Measurements from ENCODE around the gene ZKSCAN7. TPM values are rescaled to one million over a fixed set of nuclear protein-coding genes. Genes with fewer than 3 reads are reported as not detected.

The ZKSCAN7 gene
- under 1 TPM; 0.56 to 0.81 TPM for polyA plus RNA-seq

- H3K27me3 ChIP-seq (ENCODE audit: control insufficient read depth in 1 of 2, insufficient read depth in 2 of 2, low read length in 2 of 2) = peaks cover 0 to 7% of the 10 kb centered on the region in 2 donors
- peaks cover 0 to 3% of the 10 kb centered on the region in 2 donors for H3K4me1 ChIP-seq (ENCODE audit: control insufficient read depth in 2 of 2, insufficient read depth in 2 of 2, low read length in 1 of 2)
- peak within 1 kb of the TSS; percentile 86 to 88 for H3K4me3 ChIP-seq (ENCODE audit: low read depth in 1 of 2, low read length in 2 of 2)
- no peaks in the 10 kb centered on the region for H3K9me3 ChIP-seq (ENCODE audit: control insufficient read depth in 2 of 2, insufficient read depth in 1 of 2, low read depth in 1 of 2, low read length in 1 of 2)
- H3K27ac ChIP-seq (ENCODE audit: low read depth in 2 of 2, low read length in 1 of 2) = peak within 1 kb of the TSS; percentile 27 to 70
- WGBS, 2 donors = 6% methylated on average over 68 of the region's 68 CpGs
- H3K36me3 ChIP-seq (ENCODE audit: control insufficient read depth in 2 of 2, insufficient read depth in 2 of 2, low read length in 1 of 2) = no peaks in the 10 kb centered on the region
Measured at GRCh38 chr3:44554626-44555592, at the start of gene ZKSCAN7. ZKSCAN7 (plus strand) TSS chr3:44555193; CDS start chr3:44557048, 1,855 bp downstream.

GRCh38 chr3:44506556-44506955, 48.4 kb upstream of the ZKSCAN7 start:
- H3K4me1 ChIP-seq (ENCODE audit: control insufficient read depth in 2 of 2, insufficient read depth in 2 of 2, low read length in 1 of 2) = peaks cover 0 to 2% of the 10 kb centered on the region in 2 donors
- no peak overlapping the region for H3K27ac ChIP-seq (ENCODE audit: low read depth in 2 of 2, low read length in 1 of 2)
- WGBS, 2 donors = 84 to 97% methylated on average over 3 of the region's 3 CpGs
- no peaks in the 10 kb centered on the region for H3K27me3 ChIP-seq (ENCODE audit: control insufficient read depth in 1 of 2, insufficient read depth in 2 of 2, low read length in 2 of 2)
- H3K4me3 ChIP-seq (ENCODE audit: low read depth in 1 of 2, low read length in 2 of 2) = no peak overlapping the region
- H3K36me3 ChIP-seq (ENCODE audit: control insufficient read depth in 2 of 2, insufficient read depth in 2 of 2, low read length in 1 of 2) = peaks cover 0 to 4% of the 10 kb centered on the region in 2 donors
- peaks cover 0 to 4% of the 10 kb centered on the region in 2 donors for H3K9me3 ChIP-seq (ENCODE audit: control insufficient read depth in 2 of 2, insufficient read depth in 1 of 2, low read depth in 1 of 2, low read length in 1 of 2)

- peaks cover 0 to under 1% of the 10 kb centered on the region in 2 donors for H3K36me3 ChIP-seq (ENCODE audit: control insufficient read depth in 2 of 2, insufficient read depth in 2 of 2, low read length in 1 of 2)
- H3K27me3 ChIP-seq (ENCODE audit: control insufficient read depth in 1 of 2, insufficient read depth in 2 of 2, low read length in 2 of 2) = no peaks in the 10 kb centered on the region
- H3K4me3 ChIP-seq (ENCODE audit: low read depth in 1 of 2, low read length in 2 of 2) = no peak overlapping the region
- WGBS, 2 donors = 92 to 95% methylated on average over 5 of the region's 5 CpGs
- no peak overlapping the region for H3K27ac ChIP-seq (ENCODE audit: low read depth in 2 of 2, low read length in 1 of 2)
- peaks cover 0 to under 1% of the 10 kb centered on the region in 2 donors for H3K9me3 ChIP-seq (ENCODE audit: control insufficient read depth in 2 of 2, insufficient read depth in 1 of 2, low read depth in 1 of 2, low read length in 1 of 2)
- peaks cover 0 to 2% of the 10 kb centered on the region in 2 donors for H3K4me1 ChIP-seq (ENCODE audit: control insufficient read depth in 2 of 2, insufficient read depth in 2 of 2, low read length in 1 of 2)
Measured at GRCh38 chr3:44506961-44507360, 48.0 kb upstream of the ZKSCAN7 start.

DNA sequence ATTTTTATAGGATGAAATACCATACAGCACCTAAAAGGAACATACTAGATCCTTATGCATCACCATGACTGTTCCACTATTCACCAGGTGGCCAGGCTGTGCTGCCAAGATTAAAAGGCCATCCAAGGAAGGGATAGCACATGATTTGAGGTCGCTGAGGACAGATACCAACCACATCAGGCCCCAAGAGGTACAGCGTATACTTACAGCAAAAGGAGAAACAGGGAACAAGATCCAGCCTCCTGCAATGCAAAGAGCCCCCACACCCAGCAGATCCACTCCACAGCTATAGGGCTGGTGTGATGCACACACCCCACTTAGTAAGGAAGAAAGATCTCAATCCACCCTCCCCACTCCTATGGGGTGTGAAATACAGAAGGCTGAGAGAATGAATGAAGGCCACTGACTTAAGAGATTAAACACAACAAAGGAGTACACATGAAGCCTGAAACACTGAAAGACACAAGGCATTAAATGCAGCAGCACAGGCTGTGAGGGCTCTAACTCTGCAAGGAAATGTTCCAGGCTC, 45.5 kb upstream of the ZKSCAN7 start:
- Histone ChIP-seq H3K27ac (ENCODE audit: low read depth in 2 of 2, low read length in 1 of 2) (no peak overlapping the region), H3K4me1 (ENCODE audit: control insufficient read depth in 2 of 2, insufficient read depth in 2 of 2, low read length in 1 of 2) (peaks cover 0 to 2% of the 10 kb centered on the region in 2 donors), H3K36me3 (ENCODE audit: control insufficient read depth in 2 of 2, insufficient read depth in 2 of 2, low read length in 1 of 2) (no peaks in the 10 kb centered on the region), H3K27me3 (ENCODE audit: control insufficient read depth in 1 of 2, insufficient read depth in 2 of 2, low read length in 2 of 2) (no peaks in the 10 kb centered on the region), H3K4me3 (ENCODE audit: low read depth in 1 of 2, low read length in 2 of 2) (peak overlapping the region in 1 of 2 donors; percentile 96), H3K9me3 (ENCODE audit: control insufficient read depth in 2 of 2, insufficient read depth in 1 of 2, low read depth in 1 of 2, low read length in 1 of 2) (no peaks in the 10 kb centered on the region)
- WGBS, 2 donors = 77 to 78% methylated on average over 2 of the region's 2 CpGs

GRCh38 chr3:44510000-44510368, 45.0 kb upstream of the ZKSCAN7 start:
- WGBS, 2 donors = 0% methylated on average over 6 of the region's 6 CpGs
- H3K27ac ChIP-seq (ENCODE audit: low read depth in 2 of 2, low read length in 1 of 2) = peak overlapping the region; percentile 88
- H3K27me3 ChIP-seq (ENCODE audit: control insufficient read depth in 1 of 2, insufficient read depth in 2 of 2, low read length in 2 of 2) = no peaks in the 10 kb centered on the region
- H3K4me1 ChIP-seq (ENCODE audit: control insufficient read depth in 2 of 2, insufficient read depth in 2 of 2, low read length in 1 of 2) = peaks cover 0 to 2% of the 10 kb centered on the region in 2 donors
- H3K36me3 ChIP-seq (ENCODE audit: control insufficient read depth in 2 of 2, insufficient read depth in 2 of 2, low read length in 1 of 2) = no peaks in the 10 kb centered on the region
- H3K9me3 ChIP-seq (ENCODE audit: control insufficient read depth in 2 of 2, insufficient read depth in 1 of 2, low read depth in 1 of 2, low read length in 1 of 2) = no peaks in the 10 kb centered on the region
- peak overlapping the region; percentile 92 to 96 for H3K4me3 ChIP-seq (ENCODE audit: low read depth in 1 of 2, low read length in 2 of 2)

DNA sequence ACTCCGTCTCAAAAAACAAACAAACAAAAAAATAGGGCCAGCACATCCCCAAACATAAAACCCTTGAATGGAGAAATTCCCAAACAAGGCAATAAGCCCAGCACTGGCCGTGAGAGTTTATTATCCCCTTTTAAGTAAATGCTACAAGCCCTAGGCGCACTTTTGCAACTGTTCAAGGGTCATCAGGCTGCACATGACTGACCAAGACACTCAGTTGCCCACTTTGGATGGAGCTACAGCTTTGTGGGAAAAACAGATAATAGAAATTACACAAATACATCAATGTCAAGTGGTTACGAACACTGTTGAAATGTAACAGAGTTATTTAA, 43.8 kb upstream of the ZKSCAN7 start:
- H3K27me3 ChIP-seq (ENCODE audit: control insufficient read depth in 1 of 2, insufficient read depth in 2 of 2, low read length in 2 of 2) = no peaks in the 10 kb centered on the region
- no peaks in the 10 kb centered on the region for H3K9me3 ChIP-seq (ENCODE audit: control insufficient read depth in 2 of 2, insufficient read depth in 1 of 2, low read depth in 1 of 2, low read length in 1 of 2)
- H3K4me3 ChIP-seq (ENCODE audit: low read depth in 1 of 2, low read length in 2 of 2) = peak overlapping the region in 1 of 2 donors; percentile 96
- H3K4me1 ChIP-seq (ENCODE audit: control insufficient read depth in 2 of 2, insufficient read depth in 2 of 2, low read length in 1 of 2) = peaks cover 0 to 2% of the 10 kb centered on the region in 2 donors
- no peaks in the 10 kb centered on the region for H3K36me3 ChIP-seq (ENCODE audit: control insufficient read depth in 2 of 2, insufficient read depth in 2 of 2, low read length in 1 of 2)
- peak overlapping the region; percentile 88 for H3K27ac ChIP-seq (ENCODE audit: low read depth in 2 of 2, low read length in 1 of 2)
- 41 to 45% methylated on average over 4 of the region's 4 CpGs for WGBS, 2 donors

DNA sequence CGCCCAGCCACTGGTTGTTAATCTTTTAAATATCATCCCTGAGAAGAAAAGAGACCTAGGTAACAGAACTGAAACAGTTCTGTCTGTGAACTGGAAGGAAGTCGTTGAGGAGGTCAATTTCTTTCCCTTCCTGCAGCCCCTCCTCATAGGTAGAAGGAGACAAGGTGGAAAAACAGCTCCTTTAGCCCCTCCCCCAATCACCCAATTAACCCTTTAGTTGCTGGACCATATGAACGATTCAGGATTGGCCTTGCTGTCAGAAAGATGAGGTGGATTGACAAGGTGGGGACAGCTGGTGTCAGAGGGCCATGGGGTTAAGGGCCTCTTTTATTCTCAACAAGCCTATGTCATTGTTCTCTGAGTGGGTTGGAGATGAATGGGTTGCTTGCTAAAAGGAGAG, 41.5 kb upstream of the ZKSCAN7 start:
- Histone ChIP-seq H3K4me3 (ENCODE audit: low read depth in 1 of 2, low read length in 2 of 2) (no peak overlapping the region), H3K4me1 (ENCODE audit: control insufficient read depth in 2 of 2, insufficient read depth in 2 of 2, low read length in 1 of 2) (peaks cover 0 to 2% of the 10 kb centered on the region in 2 donors), H3K27ac (ENCODE audit: low read depth in 2 of 2, low read length in 1 of 2) (no peak overlapping the region), H3K36me3 (ENCODE audit: control insufficient read depth in 2 of 2, insufficient read depth in 2 of 2, low read length in 1 of 2) (no peaks in the 10 kb centered on the region), H3K9me3 (ENCODE audit: control insufficient read depth in 2 of 2, insufficient read depth in 1 of 2, low read depth in 1 of 2, low read length in 1 of 2) (no peaks in the 10 kb centered on the region), H3K27me3 (ENCODE audit: control insufficient read depth in 1 of 2, insufficient read depth in 2 of 2, low read length in 2 of 2) (no peaks in the 10 kb centered on the region)
- WGBS, 2 donors = 40 to 41% methylated on average over 3 of the region's 3 CpGs

DNA sequence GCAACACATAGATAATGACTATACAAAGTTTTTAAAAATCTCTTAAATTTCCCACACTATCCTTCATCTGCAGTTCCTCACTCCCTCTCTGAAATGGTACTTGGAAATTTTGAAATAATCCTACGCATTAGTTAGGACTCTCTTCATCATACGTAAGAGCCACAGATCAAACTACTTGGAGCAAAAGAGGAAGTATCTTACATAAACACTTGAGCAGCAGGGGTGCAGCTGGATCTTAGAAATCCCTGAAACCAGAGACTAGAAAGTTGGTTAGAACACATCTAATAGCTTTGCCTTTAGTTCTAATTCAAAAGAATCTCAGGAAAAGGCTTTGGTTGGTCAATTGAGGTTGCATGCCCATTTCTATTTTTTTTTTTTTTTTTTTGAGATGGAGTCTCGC, 38.8 kb upstream of the ZKSCAN7 start:
- H3K36me3 ChIP-seq (ENCODE audit: control insufficient read depth in 2 of 2, insufficient read depth in 2 of 2, low read length in 1 of 2) = no peaks in the 10 kb centered on the region
- H3K9me3 ChIP-seq (ENCODE audit: control insufficient read depth in 2 of 2, insufficient read depth in 1 of 2, low read depth in 1 of 2, low read length in 1 of 2) = no peaks in the 10 kb centered on the region
- WGBS, 2 donors = 75 to 76% methylated on average over 2 of the region's 3 CpGs
- no peaks in the 10 kb centered on the region for H3K4me1 ChIP-seq (ENCODE audit: control insufficient read depth in 2 of 2, insufficient read depth in 2 of 2, low read length in 1 of 2)
- no peaks in the 10 kb centered on the region for H3K27me3 ChIP-seq (ENCODE audit: control insufficient read depth in 1 of 2, insufficient read depth in 2 of 2, low read length in 2 of 2)
- H3K27ac ChIP-seq (ENCODE audit: low read depth in 2 of 2, low read length in 1 of 2) = no peak overlapping the region
- H3K4me3 ChIP-seq (ENCODE audit: low read depth in 1 of 2, low read length in 2 of 2) = no peak overlapping the region

- Histone ChIP-seq H3K4me1 (ENCODE audit: control insufficient read depth in 2 of 2, insufficient read depth in 2 of 2, low read length in 1 of 2) (no peaks in the 10 kb centered on the region), H3K27me3 (ENCODE audit: control insufficient read depth in 1 of 2, insufficient read depth in 2 of 2, low read length in 2 of 2) (no peaks in the 10 kb centered on the region), H3K9me3 (ENCODE audit: control insufficient read depth in 2 of 2, insufficient read depth in 1 of 2, low read depth in 1 of 2, low read length in 1 of 2) (no peaks in the 10 kb centered on the region), H3K27ac (ENCODE audit: low read depth in 2 of 2, low read length in 1 of 2) (no peak overlapping the region), H3K36me3 (ENCODE audit: control insufficient read depth in 2 of 2, insufficient read depth in 2 of 2, low read length in 1 of 2) (no peaks in the 10 kb centered on the region), H3K4me3 (ENCODE audit: low read depth in 1 of 2, low read length in 2 of 2) (no peak overlapping the region)
- 62% methylated on average over 2 of the region's 2 CpGs for WGBS, 2 donors
Measured at GRCh38 chr3:44518782-44519156, 36.2 kb upstream of the ZKSCAN7 start.

All from esophagus (tissue), 2 donors.